HepG2 (cell line): ENCODE results near the gene ASH1L. TPM values are rescaled to one million over a fixed set of nuclear protein-coding genes. Genes with fewer than 3 reads are reported as not detected.

Source experiments
- ATAC-seq: fragments of 200-7000 bp; cut with Tn5 transposase; 3 replicates; pipeline ENCODE4 v1.9.1; 2020; ENCODE audit warnings: mild to moderate bottlenecking, moderate library complexity
- BruUV-seq: library from RNA; stranded (reverse); fragments of 400-500 nt; replicated peaks from 2 replicates; lab custom pipeline; 2021; lab: Mats Ljungman, UMichigan
- CTCF ChIA-PET: fragments of 300-600 bp; formaldehyde crosslinking; extraction: SDS; loops from one replicate; lab custom pipeline; 2021; ENCODE audit warnings: low total read pairs, inconsistent platforms, low intra/inter-chr PET ratio; lab: Yijun Ruan, JAX
- POLR2A ChIA-PET: fragments of 350-600 bp; sonication (Branson Sonifier 250); formaldehyde crosslinking; loops from one replicate; lab custom pipeline; 2020; ENCODE audit warnings: antibody characterized with exemption, inconsistent platforms; lab: Yijun Ruan, JAX
- DNase-seq: peaks from one replicate; pipeline ENCODE4 v3.0.0-alpha.2; 2015; ENCODE audit warnings: low spot score
- FAIRE-seq: peaks from 3 replicates; lab custom pipeline; 2011; peaks lifted over from hg19 to GRCh38; lab: Jason Lieb, UNC
- H2AFZ ChIP-seq: one replicate; pipeline ENCODE4 v1.6.1; 2011; ENCODE audit warnings: low read length, inconsistent platforms
- H3K27ac ChIP-seq: fragments of 300-600 bp; 3 replicates; pipeline ENCODE4 v1.8.0; 2011; ENCODE audit warnings: mixed run types, mild to moderate bottlenecking, mixed read lengths, low read length, inconsistent platforms; ENCODE audit not compliant: insufficient read depth; ENCODE audit errors: extremely low read length
- H3K27me3 ChIP-seq, 2 experiments: fragments of 200-600 bp in 1 of 2; 2 replicates in 1 of 2; 3 replicates in 1 of 2; pipeline versions ENCODE4 v1.6.0 to v1.8.0; 2011; ENCODE audit warnings: low read length in 2 of 2, mild to moderate bottlenecking in 2 of 2, moderate library complexity in 2 of 2, inconsistent platforms in 1 of 2; ENCODE audit not compliant: insufficient read depth in 2 of 2, control insufficient read depth in 1 of 2
- H3K36me3 ChIP-seq, 2 experiments: fragments of 200-600 bp in 1 of 2; replicated peaks in 1 of 2; 2 replicates in 1 of 2; 3 replicates in 1 of 2; pipeline versions ENCODE4 v1.5.1 to v1.8.0; 2011; ENCODE audit warnings: low read length in 2 of 2, inconsistent platforms in 1 of 2; ENCODE audit not compliant: insufficient read depth in 2 of 2, control insufficient read depth in 1 of 2
- H3K4me1 ChIP-seq: 2 replicates; pipeline ENCODE4 v1.5.1; 2012; ENCODE audit warnings: low read length, inconsistent platforms; ENCODE audit not compliant: insufficient read depth
- H3K4me2 ChIP-seq: 2 replicates; pipeline ENCODE4 v1.6.0; 2011; ENCODE audit warnings: low read depth, low read length, inconsistent platforms
- H3K4me3 ChIP-seq, 3 experiments: fragments of 200-600 bp in 1 of 3; sonication (generic), shearing (Covaris generic) in 1 of 3; replicated peaks in 1 of 3; 2 replicates each; pipeline ENCODE4 v1.5.1; 2011 to 2016; ENCODE audit warnings: low read length in 3 of 3, inconsistent platforms in 2 of 3, low read depth in 2 of 3, mild to moderate bottlenecking in 2 of 3, control low read depth in 1 of 3, mixed read lengths in 1 of 3; ENCODE audit not compliant: insufficient read depth in 1 of 3
- H3K79me2 ChIP-seq: one replicate; pipeline ENCODE4 v1.6.1; 2011; ENCODE audit warnings: low read length, inconsistent platforms; ENCODE audit not compliant: insufficient read depth
- H3K9ac ChIP-seq: 2 replicates; pipeline ENCODE4 v1.6.0; 2011; ENCODE audit warnings: mild to moderate bottlenecking, low read depth, low read length, inconsistent platforms; ENCODE audit not compliant: insufficient read depth
- H3K9me3 ChIP-seq: 2 replicates; pipeline ENCODE4 v1.5.1; 2012; ENCODE audit warnings: mild to moderate bottlenecking, low read length
- H4K20me1 ChIP-seq: 2 replicates; pipeline ENCODE4 v1.6.0; 2011; ENCODE audit warnings: inconsistent platforms, mild to moderate bottlenecking, low read length, moderate library complexity; ENCODE audit not compliant: insufficient read depth
- ATF7 ChIP-seq, 2 experiments: fragments of 450-650 bp in 1 of 2; sonication (generic) in 1 of 2; formaldehyde crosslinking in 1 of 2; IDR thresholded peaks; 2 replicates each; pipeline versions ENCODE4 v1.4.0 to v1.6.1; 2016 to 2020; ENCODE audit warnings: antibody characterized with exemption in 1 of 2, mild to moderate bottlenecking in 1 of 2, missing genetic modification reagents in 1 of 2
- CREB1 ChIP-seq, 2 experiments: fragments of 450-650 bp in 1 of 2; IDR thresholded peaks; 2 replicates each; pipeline ENCODE4 v1.6.1; 2016 to 2017; ENCODE audit warnings: control low read depth in 1 of 2, mild to moderate bottlenecking in 1 of 2, missing compliant biosample characterization in 1 of 2, missing genetic modification characterization in 1 of 2
- ONECUT2 ChIP-seq: sonication (generic); formaldehyde crosslinking; IDR thresholded peaks from 2 replicates; pipeline ENCODE4 v1.4.0; 2020; ENCODE audit warnings: missing genetic modification reagents
- ZBTB1 ChIP-seq: sonication (generic); formaldehyde crosslinking; IDR thresholded peaks from 2 replicates; pipeline ENCODE4 v1.4.0; 2020; ENCODE audit warnings: missing genetic modification reagents, borderline replicate concordance
- ZNF577 ChIP-seq: sonication (generic); formaldehyde crosslinking; IDR thresholded peaks from 2 replicates; pipeline ENCODE4 v1.4.0; 2020; ENCODE audit warnings: mild to moderate bottlenecking, low read depth, missing genetic modification reagents, borderline replicate concordance
- WGBS: methylation state at CpG from one replicate; pipeline ENCODE4 v1.1.6; 2017; ENCODE audit warnings: low lambda C conversion rate; 5-methylcytosine and 5-hydroxymethylcytosine counted together
- in situ Hi-C: cut with HindIII; loops from 2 replicates; pipeline ENCODE4 v1.10.0; 2017; ENCODE audit warnings: low pct_unique_long_range_greater_than_20kb; ENCODE audit not compliant: extremely low pct_ligation_motif_present
- intact Hi-C: fragments of 100-400 bp; cut with micrococcal nuclease; formaldehyde crosslinking; loops from one replicate; pipeline ENCODE4 v1.10.0; 2022; ENCODE audit not compliant: unreplicated experiment
- polyA plus RNA-seq, 8 experiments: library from polyadenylated mRNA; depleted of rRNA in 3 of 8; stranded (reverse) in 7 of 8; unstranded in 1 of 8; fragments of >200 nt; fragmentation: Illumina TruSeq in 4 of 8; extraction: Trizol in 4 of 8; gene quantifications; 2 replicates each; pipeline versions ENCODE4 v1.2.1 to v1.2.3, GENCODE V29; 2011 to 2016; ENCODE audit warnings: low read depth in 4 of 8, missing spikeins in 1 of 8, mixed read lengths in 1 of 8; ENCODE audit not compliant: insufficient read depth in 1 of 8
- total RNA-seq, 5 experiments: library from RNA; depleted of rRNA; stranded (reverse); fragments of >200 nt; fragmentation: Illumina TruSeq; extraction: Trizol; gene quantifications; 2 replicates each; pipeline ENCODE4 v1.2.3, GENCODE V29; 2016; ENCODE audit warnings: low read depth in 1 of 5
- TF ChIP-seq, protein P1 (sequence below): sonication (generic); formaldehyde crosslinking; IDR thresholded peaks from 2 replicates; pipeline ENCODE4 v1.8.0; 2022; ENCODE audit warnings: missing genetic modification reagents, low read depth, mild to moderate bottlenecking, borderline replicate concordance
- TF ChIP-seq, protein P2 (sequence below), 2 experiments: sonication (generic) in 1 of 2; formaldehyde crosslinking in 1 of 2; IDR thresholded peaks; 2 replicates each; pipeline versions ENCODE4 v1.4.0 to v1.6.1; 2018 to 2020; ENCODE audit warnings: missing genetic modification reagents in 2 of 2, borderline replicate concordance in 1 of 2, low read depth in 1 of 2, mild to moderate bottlenecking in 1 of 2, missing biosample characterization in 1 of 2

ASH1L gene
- total and polyA plus RNA-seq, 2 of the 13 experiments (the other 11 are each of a cell fraction or from before 2014, with no cell fraction given), result 10.2 to 15.3 TPM

DNA sequence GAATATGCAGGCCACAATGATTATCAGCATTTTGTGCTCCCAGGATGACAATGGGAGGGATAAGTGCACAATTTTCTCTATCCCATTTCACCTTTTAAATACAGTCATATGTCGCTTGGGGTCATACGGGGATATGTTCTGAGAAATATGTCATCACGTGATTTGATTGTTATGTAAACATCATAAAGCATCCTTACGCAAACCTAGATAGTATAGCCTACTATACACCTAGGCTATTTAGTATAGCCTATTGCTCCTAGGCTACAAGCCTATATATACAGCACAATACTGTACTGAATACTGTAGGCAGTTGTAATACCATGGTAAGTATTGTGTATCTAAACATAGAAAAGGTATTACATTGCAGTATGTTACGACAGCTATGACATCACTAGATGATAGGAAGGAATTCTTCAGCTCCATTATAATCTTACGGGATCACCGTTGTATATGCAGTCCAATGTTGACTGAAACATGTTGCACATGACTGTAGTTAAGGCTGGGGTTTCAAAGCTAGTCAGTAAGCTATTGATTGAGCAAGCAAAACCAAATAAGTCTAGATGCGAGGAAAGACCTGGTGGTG, 223.0 kb downstream of the ASH1L start:
- in situ Hi-C loops (no loop called here), intact Hi-C loops (no loop called here)
- DNase-seq (no peak), ATAC-seq (no peak), FAIRE-seq (no peak)
- Histone ChIP-seq H2AFZ (no peak overlapping the region), H3K27me3 (no peaks in the 10 kb centered on the region), H3K36me3 (peaks cover 31 to 66% of the 10 kb centered on the region in 2 experiments), H3K27ac (no peak overlapping the region), H3K9me3 (no peaks in the 10 kb centered on the region), H3K9ac (no peak overlapping the region), H4K20me1 (no peaks in the 10 kb centered on the region), H3K4me2 (no peak overlapping the region), H3K4me3 (no peak overlapping the region), H3K79me2 (no peaks in the 10 kb centered on the region), H3K4me1 (peaks cover 6% of the 10 kb centered on the region; the same call in 1 of the 2 replicates)
- BruUV-seq, result no TSS peak
- POLR2A ChIA-PET, result no interaction called here
- CTCF ChIA-PET, result no interaction called here
- 97% methylated on average over 8 of the region's 8 CpGs for WGBS
- TF ChIP-seq, protein P1, sequence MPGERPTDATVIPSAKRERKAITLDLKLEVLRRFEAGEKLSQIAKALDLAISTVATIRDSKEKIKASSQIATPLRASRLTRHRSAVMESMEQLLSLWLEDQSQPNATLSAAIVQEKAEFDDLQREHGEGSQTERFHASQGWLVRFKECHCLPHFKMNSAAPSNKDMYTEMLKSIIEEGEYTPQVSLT (CRISPR knock-in tag), result no peak
- TF ChIP-seq ONECUT2 (no peak), ZNF577 (CRISPR knock-in tag) (no peak), ATF7 (IDR thresholded peaks at IDR 0.05) (no peak), ATF7 (CRISPR knock-in tag; IDR thresholded peaks at IDR 0.05) (no peak), ZBTB1 (CRISPR knock-in tag) (no peak), CREB1 (IDR thresholded peaks at IDR 0.05) (peak; percentile 46; the same call in 1 of the 2 replicates), CREB1 (CRISPR knock-in tag; IDR thresholded peaks at IDR 0.05) (no peak)
- TF ChIP-seq, protein P2, sequence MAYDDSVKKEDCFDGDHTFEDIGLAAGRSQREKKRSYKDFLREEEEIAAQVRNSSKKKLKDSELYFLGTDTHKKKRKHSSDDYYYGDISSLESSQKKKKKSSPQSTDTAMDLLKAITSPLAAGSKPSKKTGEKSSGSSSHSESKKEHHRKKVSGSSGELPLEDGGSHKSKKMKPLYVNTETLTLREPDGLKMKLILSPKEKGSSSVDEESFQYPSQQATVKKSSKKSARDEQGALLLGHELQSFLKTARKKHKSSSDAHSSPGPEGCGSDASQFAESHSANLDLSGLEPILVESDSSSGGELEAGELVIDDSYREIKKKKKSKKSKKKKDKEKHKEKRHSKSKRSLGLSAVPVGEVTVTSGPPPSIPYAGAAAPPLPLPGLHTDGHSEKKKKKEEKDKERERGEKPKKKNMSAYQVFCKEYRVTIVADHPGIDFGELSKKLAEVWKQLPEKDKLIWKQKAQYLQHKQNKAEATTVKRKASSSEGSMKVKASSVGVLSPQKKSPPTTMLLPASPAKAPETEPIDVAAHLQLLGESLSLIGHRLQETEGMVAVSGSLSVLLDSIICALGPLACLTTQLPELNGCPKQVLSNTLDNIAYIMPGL (CRISPR knock-in tag; IDR thresholded peaks at IDR 0.05; ENCODE audit: borderline replicate concordance in 1 of 2, low read depth in 1 of 2), result no peak
